Measurements from ENCODE around the gene MDFI.

DNA sequence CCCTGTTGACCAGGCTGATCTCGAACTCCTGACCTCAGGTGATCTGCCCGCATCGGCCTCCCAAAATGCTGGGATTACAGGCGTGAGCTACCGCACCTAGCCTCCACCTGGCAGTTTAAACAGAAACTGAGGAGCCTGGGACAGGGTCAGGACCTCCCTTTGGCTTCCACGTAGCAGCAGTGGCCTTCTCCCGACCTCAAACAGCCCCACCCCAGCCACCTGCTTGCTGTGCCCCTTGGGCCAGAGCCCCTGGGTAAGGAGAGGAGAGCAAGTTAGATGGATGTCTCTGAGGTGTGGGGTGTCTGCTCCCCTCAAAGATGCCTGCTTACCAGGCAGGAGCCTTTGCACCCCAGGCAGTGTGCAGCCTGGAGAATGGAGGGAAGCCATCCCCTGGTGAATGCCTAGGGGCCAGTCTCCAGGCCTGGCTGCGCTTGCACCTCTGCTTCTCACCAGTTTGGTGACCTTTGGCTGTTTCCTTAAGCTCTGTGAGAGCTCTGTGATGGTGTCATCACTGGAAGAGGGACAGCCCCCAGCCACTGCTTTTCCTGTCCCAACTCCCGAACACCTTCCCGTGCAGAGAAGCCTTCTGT lies 42.1 kb upstream of the MDFI start:
- TF ChIP-seq CTCF (conservative IDR thresholded peaks at IDR 0.05) (no peak), EZH2 (IDR thresholded peaks at IDR 0.05; ENCODE audit: low read depth) (no peak)

Data from PC-9 (cell line).